Naive thymus-derived CD8-positive, alpha-beta T cell (primary cell): Measurements from ENCODE around the gene LIPA. TPM values are rescaled to one million over a fixed set of nuclear protein-coding genes. Genes with fewer than 3 reads are reported as not detected.
"Not testable (repeated sequence)": the region's sequence is repeated elsewhere in the genome, so short reads cannot be mapped to it uniquely, and the experiment has no call there.

Source experiments
- ATAC-seq, 2 donors: fragments of 150-1000 bp; cut with Tn5 transposase in 1 of 2; sonication (Bioruptor Pico), chemical (Tn5 transposase) in 1 of 2; 1 replicate in 1 of 2; 2 replicates in 1 of 2; pipeline ENCODE4 v1.10.0; 2021; ENCODE audit warnings: mild to moderate bottlenecking in 2 of 2, moderate library complexity in 2 of 2
- POLR2A ChIA-PET: fragments of 350-600 bp; sonication (Branson Sonifier 250); formaldehyde crosslinking; loops from one replicate; lab custom pipeline; 2021; ENCODE audit warnings: antibody characterized with exemption; lab: Charles Lee
- DNase-seq, 10 donors: peaks; one replicate each; pipeline versions ENCODE4 v3.0.0 to v3.0.0-alpha.2; 2020 to 2022
- H3K27ac Mint-ChIP-seq, 10 donors: one replicate each; pipeline ENCODE4 v1.8.0; 2020 to 2022; ENCODE audit warnings: mild to moderate bottlenecking in 10 of 10, mixed read lengths in 10 of 10, moderate library complexity in 4 of 10, inconsistent platforms in 1 of 10
- H3K27me3 Mint-ChIP-seq, 5 donors: one replicate each; pipeline ENCODE4 v1.8.0; 2021 to 2022; ENCODE audit warnings: mixed read lengths in 5 of 5
- H3K36me3 Mint-ChIP-seq, 3 donors: one replicate each; pipeline ENCODE4 v1.8.0; 2020 to 2022; ENCODE audit warnings: mixed read lengths in 3 of 3, mild to moderate bottlenecking in 2 of 3, inconsistent platforms in 1 of 3
- H3K4me1 Mint-ChIP-seq, 4 donors: one replicate each; pipeline ENCODE4 v1.8.0; 2021 to 2022; ENCODE audit warnings: mixed read lengths in 4 of 4
- H3K4me3 Mint-ChIP-seq, 10 donors: one replicate each; pipeline ENCODE4 v1.8.0; 2020 to 2022; ENCODE audit warnings: mild to moderate bottlenecking in 10 of 10, mixed read lengths in 10 of 10, moderate library complexity in 6 of 10, inconsistent platforms in 1 of 10
- H3K9me3 Mint-ChIP-seq, 9 donors: one replicate each; pipeline ENCODE4 v1.8.0; 2020 to 2022; ENCODE audit warnings: mixed read lengths in 9 of 9, mild to moderate bottlenecking in 3 of 9, inconsistent platforms in 1 of 9, moderate library complexity in 1 of 9
- polyA plus RNA-seq, 3 donors: library from polyadenylated mRNA; unstranded; fragments of 300-500 nt; fragmentation: Illumina TruSeq; gene quantifications; one replicate each; pipeline ENCODE4 v1.2.3, GENCODE V29; 2021
- total RNA-seq, 8 experiments: library from RNA in 2 of 8; stranded (reverse) in 2 of 8; gene quantifications; one replicate each; pipeline ENCODE4 v1.2.3 and lab custom pipeline; 2021 to 2026

The LIPA gene
- total and polyA plus RNA-seq, 5 experiments from 2014 or later = 31.2 to 102 (median 86.7) TPM

GRCh38 chr10:89250865-89251408 is 638 bp downstream of the LIPA start:
- Mint-ChIP-seq H3K27me3 (peaks cover 0 to 7% (median 0%) of the 10 kb centered on the region in 5 donors), H3K27ac (peak overlapping the region; percentile 65 to 93 (median 88)), H3K4me3 (peak overlapping the region; percentile 83 to 93 (median 88)), H3K36me3 (peaks cover 2 to 5% (median 4%) of the 10 kb centered on the region in 3 donors), H3K4me1 (peaks cover 11 to 31% (median 21%) of the 10 kb centered on the region in 4 donors), H3K9me3 (peaks cover 0 to 8% (median 3%) of the 10 kb centered on the region in 9 donors)
- POLR2A ChIA-PET = interaction anchor here (1.4 to 3.1 kb wide), 7 partner anchors 8 to 451 kb away, joined by 3 to 28 read pairs (median 8); partner anchors contain the start of genes IFIT1, IFIT2, IFIT5 and KIF20B
- DNase-seq (peak in 2 of 10 donors; percentile 7 to 10), ATAC-seq (no peak)

- peak overlapping the region in 2 of 10 donors; percentile 16 to 21 for H3K4me3 Mint-ChIP-seq
- POLR2A ChIA-PET = interaction anchor here (0.8 kb wide), 1 partner anchor 395 kb away, joined by 3 read pairs; no protein-coding TSS in a partner anchor
- H3K36me3 Mint-ChIP-seq = peaks cover 0 to 20% (median 3%) of the 10 kb centered on the region in 3 donors
- ATAC-seq (no peak), DNase-seq (no peak)
- no peak overlapping the region for H3K27ac Mint-ChIP-seq
- H3K27me3 Mint-ChIP-seq = no peaks in the 10 kb centered on the region
- H3K9me3 Mint-ChIP-seq = peaks cover 0 to 2% (median 0%) of the 10 kb centered on the region in 9 donors
- H3K4me1 Mint-ChIP-seq = peaks cover 10 to 40% (median 22%) of the 10 kb centered on the region in 4 donors
Observed at GRCh38 chr10:89248990-89249389, 2.6 kb downstream of the LIPA start.

- H3K36me3 Mint-ChIP-seq = peaks cover 0 to 32% (median 7%) of the 10 kb centered on the region in 3 donors
- not testable (repeated sequence) for H3K27me3 Mint-ChIP-seq, H3K4me3 Mint-ChIP-seq, H3K9me3 Mint-ChIP-seq, ATAC-seq, H3K27ac Mint-ChIP-seq, DNase-seq
- POLR2A ChIA-PET = interaction anchor here (0.6 kb wide), 1 partner anchor 1484 kb away, joined by 5 read pairs; no protein-coding TSS in a partner anchor
- H3K4me1 Mint-ChIP-seq = peaks cover 10 to 49% (median 27%) of the 10 kb centered on the region in 4 donors
Observed at GRCh38 chr10:89247623-89248022, 4.0 kb downstream of the LIPA start.

- H3K36me3 Mint-ChIP-seq = peaks cover 0 to 40% (median 7%) of the 10 kb centered on the region in 3 donors
- H3K4me3 Mint-ChIP-seq = no peak overlapping the region
- POLR2A ChIA-PET = no interaction called here
- DNase-seq (no peak), ATAC-seq (no peak)
- no peaks in the 10 kb centered on the region for H3K9me3 Mint-ChIP-seq
- no peaks in the 10 kb centered on the region for H3K27me3 Mint-ChIP-seq
- no peak overlapping the region for H3K27ac Mint-ChIP-seq
- H3K4me1 Mint-ChIP-seq = peaks cover 8 to 50% (median 24%) of the 10 kb centered on the region in 4 donors
Observed at GRCh38 chr10:89245802-89246201, 5.8 kb downstream of the LIPA start.

GRCh38 chr10:89242840-89243568 is 8.6 kb downstream of the LIPA start:
- POLR2A ChIA-PET = interaction anchor here (1.7 kb wide), 1 partner anchor 9 kb away, joined by 6 read pairs; the partner anchor contains the start of gene LIPA
- Mint-ChIP-seq H3K27ac (peak overlapping the region in 1 of 10 donors; percentile 74), H3K36me3 (peaks cover 0 to 62% (median 18%) of the 10 kb centered on the region in 3 donors), H3K27me3 (no peaks in the 10 kb centered on the region), H3K4me1 (peaks cover 10 to 30% (median 12%) of the 10 kb centered on the region in 4 donors), H3K9me3 (no peaks in the 10 kb centered on the region), H3K4me3 (peak overlapping the region in 1 of 10 donors; percentile 56)
- ATAC-seq (no peak), DNase-seq (no peak)

GRCh38 chr10:89242345-89242684 is 9.3 kb downstream of the LIPA start:
- Mint-ChIP-seq H3K9me3 (no peaks in the 10 kb centered on the region), H3K27ac (no peak overlapping the region), H3K27me3 (no peaks in the 10 kb centered on the region), H3K4me1 (peaks cover 11 to 27% (median 12%) of the 10 kb centered on the region in 4 donors), H3K4me3 (no peak overlapping the region), H3K36me3 (peaks cover 0 to 68% (median 18%) of the 10 kb centered on the region in 3 donors)
- ATAC-seq (no peak), DNase-seq (no peak)
- POLR2A ChIA-PET = interaction anchor here (1.7 kb wide), 1 partner anchor 9 kb away, joined by 6 read pairs; the partner anchor contains the start of gene LIPA

- H3K4me3 Mint-ChIP-seq = no peak overlapping the region
- peaks cover 11 to 27% (median 12%) of the 10 kb centered on the region in 4 donors for H3K4me1 Mint-ChIP-seq
- DNase-seq = no peak
- no peaks in the 10 kb centered on the region for H3K27me3 Mint-ChIP-seq
- POLR2A ChIA-PET = interaction anchor here (1.7 kb wide), 1 partner anchor 10 kb away, joined by 6 read pairs; the partner anchor contains the start of gene LIPA
- H3K36me3 Mint-ChIP-seq = peaks cover 0 to 70% (median 18%) of the 10 kb centered on the region in 3 donors
- no peak for ATAC-seq
- no peaks in the 10 kb centered on the region for H3K9me3 Mint-ChIP-seq
- no peak overlapping the region for H3K27ac Mint-ChIP-seq
Observed at GRCh38 chr10:89241486-89242344, 9.9 kb downstream of the LIPA start.

- H3K36me3 Mint-ChIP-seq = peaks cover 0 to 75% (median 18%) of the 10 kb centered on the region in 3 donors
- no peaks in the 10 kb centered on the region for H3K27me3 Mint-ChIP-seq
- DNase-seq = no peak
- POLR2A ChIA-PET = interaction anchor here (0.6 kb wide), 1 partner anchor 11 kb away, joined by 5 read pairs; no protein-coding TSS in a partner anchor
- no peak overlapping the region for H3K4me3 Mint-ChIP-seq
- peak overlapping the region in 1 of 10 donors; percentile 15 for H3K27ac Mint-ChIP-seq
- ATAC-seq = no peak
- no peaks in the 10 kb centered on the region for H3K9me3 Mint-ChIP-seq
- H3K4me1 Mint-ChIP-seq = peaks cover 11 to 27% (median 12%) of the 10 kb centered on the region in 4 donors
Observed at GRCh38 chr10:89241026-89241425, 10.5 kb downstream of the LIPA start.

GRCh38 chr10:89240519-89240918 is 11.1 kb downstream of the LIPA start:
- DNase-seq = no peak
- no peaks in the 10 kb centered on the region for H3K9me3 Mint-ChIP-seq
- peaks cover 11 to 25% (median 12%) of the 10 kb centered on the region in 4 donors for H3K4me1 Mint-ChIP-seq
- POLR2A ChIA-PET = interaction anchor here (0.6 kb wide), 1 partner anchor 11 kb away, joined by 5 read pairs; no protein-coding TSS in a partner anchor
- no peak for ATAC-seq
- peak overlapping the region in 1 of 10 donors; percentile 15 for H3K27ac Mint-ChIP-seq
- peaks cover 0 to 73% (median 16%) of the 10 kb centered on the region in 3 donors for H3K36me3 Mint-ChIP-seq
- no peaks in the 10 kb centered on the region for H3K27me3 Mint-ChIP-seq
- H3K4me3 Mint-ChIP-seq = no peak overlapping the region

- Mint-ChIP-seq H3K9me3 (no peaks in the 10 kb centered on the region), H3K4me3 (no peak overlapping the region), H3K27ac (no peak overlapping the region), H3K36me3 (peaks cover 0 to 73% (median 19%) of the 10 kb centered on the region in 3 donors), H3K4me1 (peaks cover 11 to 24% (median 12%) of the 10 kb centered on the region in 4 donors), H3K27me3 (no peaks in the 10 kb centered on the region)
- POLR2A ChIA-PET = no interaction called here
- no peak for ATAC-seq
- no peak for DNase-seq
Observed at GRCh38 chr10:89238956-89239644, 12.5 kb downstream of the LIPA start.

GRCh38 chr10:89237849-89238248 is 13.7 kb downstream of the LIPA start:
- DNase-seq (no peak), ATAC-seq (no peak)
- Mint-ChIP-seq H3K4me1 (peaks cover 7 to 13% (median 11%) of the 10 kb centered on the region in 4 donors), H3K36me3 (peaks cover 0 to 72% (median 22%) of the 10 kb centered on the region in 3 donors), H3K4me3 (no peak overlapping the region), H3K27ac (no peak overlapping the region), H3K9me3 (no peaks in the 10 kb centered on the region), H3K27me3 (no peaks in the 10 kb centered on the region)
- POLR2A ChIA-PET = no interaction called here
